GM23338 (cell line): ENCODE data around the gene EXPH5. TPM values are rescaled to one million over a fixed set of nuclear protein-coding genes. Genes with fewer than 3 reads are reported as not detected.

Source experiments
- ATAC-seq: fragments of 200-7000 bp; cut with Tn5 transposase; 3 replicates; pipeline ENCODE4 v1.9.1; 2020
- DNase-seq: peaks from one replicate; pipeline ENCODE4 v3.0.0-alpha.2; 2015; ENCODE audit warnings: low spot score
- H2AFZ ChIP-seq: fragments of 200-600 bp; sonication (generic); 2 replicates; pipeline ENCODE4 v1.8.0; 2016; ENCODE audit warnings: antibody characterized with exemption, mild to moderate bottlenecking, moderate library complexity
- H3F3A ChIP-seq: fragments of 200-600 bp; sonication (generic); replicated peaks from 2 replicates; pipeline ENCODE4 v1.8.0; 2017; ENCODE audit warnings: antibody characterized with exemption, mixed run types, low read depth
- H3K27ac ChIP-seq: fragments of 200-600 bp; sonication (generic); 2 replicates; pipeline ENCODE4 v1.6.1; 2016; ENCODE audit warnings: low read depth
- H3K27me3 ChIP-seq: fragments of 200-600 bp; sonication (generic); 2 replicates; pipeline ENCODE4 v1.8.0; 2016; ENCODE audit warnings: mild to moderate bottlenecking, mixed run types, moderate library complexity; ENCODE audit not compliant: insufficient read depth
- H3K36me3 ChIP-seq: fragments of 200-600 bp; sonication (generic); 2 replicates; pipeline ENCODE4 v1.8.0; 2016; ENCODE audit warnings: mild to moderate bottlenecking; ENCODE audit not compliant: insufficient read depth
- H3K4me1 ChIP-seq: fragments of 200-600 bp; sonication (generic); 2 replicates; pipeline ENCODE4 v1.8.0; 2016; ENCODE audit warnings: mild to moderate bottlenecking, moderate library complexity; ENCODE audit not compliant: insufficient read depth
- H3K4me2 ChIP-seq: fragments of 200-600 bp; sonication (generic); 2 replicates; pipeline ENCODE4 v1.7.1; 2017; ENCODE audit warnings: mixed run types
- H3K4me3 ChIP-seq: fragments of 200-600 bp; sonication (generic); 2 replicates; pipeline ENCODE4 v1.6.1; 2016; ENCODE audit warnings: mixed run types
- H3K79me2 ChIP-seq: fragments of 200-600 bp; sonication (generic); replicated peaks from 2 replicates; pipeline ENCODE4 v1.8.0; 2017; ENCODE audit warnings: mild to moderate bottlenecking; ENCODE audit not compliant: insufficient read depth
- H3K9me2 ChIP-seq: fragments of 200-600 bp; sonication (generic); 2 replicates; pipeline ENCODE4 v1.8.0; 2017; ENCODE audit not compliant: insufficient read depth
- H4K20me1 ChIP-seq: fragments of 200-600 bp; sonication (generic); replicated peaks from 2 replicates; pipeline ENCODE4 v1.8.0; 2017; ENCODE audit warnings: mild to moderate bottlenecking; ENCODE audit not compliant: insufficient read depth
- H3K27ac Mint-ChIP-seq: 2 replicates; pipeline ENCODE4 v1.8.0; 2020; ENCODE audit warnings: inconsistent platforms, mild to moderate bottlenecking, moderate library complexity, mixed read lengths
- H3K27me3 Mint-ChIP-seq: 3 replicates; pipeline ENCODE4 v1.8.0; 2022; ENCODE audit warnings: low read depth, mild to moderate bottlenecking, moderate library complexity, mixed read lengths, inconsistent platforms; ENCODE audit not compliant: insufficient read depth, poor library complexity
- H3K36me3 Mint-ChIP-seq: 3 replicates; pipeline ENCODE4 v1.8.0; 2021; ENCODE audit warnings: low read depth, mild to moderate bottlenecking, inconsistent platforms, moderate library complexity, mixed read lengths
- H3K4me1 Mint-ChIP-seq: 3 replicates; pipeline ENCODE4 v1.8.0; 2020; ENCODE audit warnings: mild to moderate bottlenecking, inconsistent platforms, mixed read lengths
- H3K4me3 Mint-ChIP-seq: 3 replicates; pipeline ENCODE4 v1.8.0; 2021; ENCODE audit warnings: moderate library complexity, mild to moderate bottlenecking, inconsistent platforms, mixed read lengths
- H3K9me3 Mint-ChIP-seq: 3 replicates; pipeline ENCODE4 v1.8.0; 2020; ENCODE audit warnings: moderate library complexity, mild to moderate bottlenecking, inconsistent platforms, mixed read lengths
- CREB1 ChIP-seq: fragments of 250-450 bp; sonication (Bioruptor Pico); IDR thresholded peaks from 2 replicates; pipeline ENCODE4 v1.5.0; 2020; ENCODE audit warnings: low read depth, mild to moderate bottlenecking, moderate library complexity
- EZH2phosphoT487 ChIP-seq: fragments of 200-600 bp; sonication (generic); IDR thresholded peaks from one replicate; pipeline ENCODE4 v1.8.1; 2018; ENCODE audit warnings: antibody characterized with exemption; ENCODE audit not compliant: unreplicated experiment
- JUNB ChIP-seq: IDR thresholded peaks from one replicate; pipeline ENCODE4 v1.6.1; 2016; ENCODE audit warnings: antibody characterized with exemption; ENCODE audit not compliant: unreplicated experiment
- POLR2AphosphoS5 ChIP-seq: IDR thresholded peaks from 2 replicates; pipeline ENCODE4 v1.6.1; 2016; ENCODE audit warnings: antibody characterized with exemption, low read depth
- ZNF114 ChIP-seq: fragments of 250-450 bp; sonication (Bioruptor Pico); IDR thresholded peaks from 2 replicates; pipeline ENCODE4 v1.5.0; 2020; ENCODE audit warnings: mild to moderate bottlenecking, moderate library complexity
- ZNF462 ChIP-seq: fragments of 250-450 bp; sonication (Bioruptor Pico); IDR thresholded peaks from 2 replicates; pipeline ENCODE4 v1.5.0; 2020; ENCODE audit warnings: mild to moderate bottlenecking, moderate library complexity
- polyA plus RNA-seq: library from polyadenylated mRNA; unstranded; fragments of >200 nt; fragmentation: Nextera tagmentation; extraction: Ambion mirVana; gene quantifications from 2 replicates; pipeline ENCODE4 v1.2.1, GENCODE V29; 2016
- total RNA-seq: library from RNA; depleted of rRNA; stranded (reverse); fragments of >200 nt; shearing (Covaris generic); gene quantifications from 2 replicates; pipeline ENCODE4 v1.2.3, GENCODE V29; 2014

The EXPH5 gene
- total and polyA plus RNA-seq, 2 experiments from 2014 or later = 3.6 to 12.6 TPM

- no peak for TF ChIP-seq ZNF462
- TF ChIP-seq POLR2AphosphoS5 = no peak
- no peak for TF ChIP-seq ZNF114
- TF ChIP-seq EZH2phosphoT487 = no peak
- TF ChIP-seq CREB1 (CRISPR knock-in tag) = no peak
- no peak for TF ChIP-seq JUNB
Measured at GRCh38 chr11:108616549-108616948, 23.0 kb upstream of the EXPH5 start (continued).

DNA sequence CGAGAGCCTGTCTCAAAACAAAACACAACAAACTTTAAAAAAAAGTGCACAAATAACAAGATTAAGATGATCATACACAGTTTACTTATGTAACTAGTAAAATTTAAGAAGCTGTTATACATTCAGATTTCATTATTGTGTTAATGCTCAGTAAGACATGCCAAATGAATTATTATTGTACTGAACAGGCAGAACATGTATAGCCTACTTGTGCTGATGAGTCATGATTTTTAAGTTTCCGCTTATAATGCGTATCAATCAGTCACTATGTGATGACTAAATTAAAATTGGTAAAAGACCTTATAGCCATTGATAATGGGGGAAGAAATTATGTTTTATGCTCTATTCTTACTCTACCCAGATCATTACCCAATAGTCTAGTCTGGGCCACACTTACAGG, 20.5 kb upstream of the EXPH5 start:
- H3K9me3 Mint-ChIP-seq = no peaks in the 10 kb centered on the region
- ATAC-seq = no peak
- no peak for DNase-seq
- no peaks in the 10 kb centered on the region for H3K4me1 Mint-ChIP-seq
- H3K36me3 ChIP-seq = no peaks in the 10 kb centered on the region
- no peak overlapping the region for H2AFZ ChIP-seq
- no peaks in the 10 kb centered on the region for H3F3A ChIP-seq
- H3K27me3 Mint-ChIP-seq = peaks cover 5% of the 10 kb centered on the region
- H3K79me2 ChIP-seq = no peaks in the 10 kb centered on the region
- H3K27me3 ChIP-seq = no peaks in the 10 kb centered on the region
- H3K27ac ChIP-seq = no peak overlapping the region
- no peaks in the 10 kb centered on the region for H3K9me2 ChIP-seq
- H3K4me3 ChIP-seq = no peak overlapping the region
- no peak overlapping the region for H3K27ac Mint-ChIP-seq
- H3K4me3 Mint-ChIP-seq = no peak overlapping the region
- TF ChIP-seq ZNF462 = no peak
- TF ChIP-seq JUNB = no peak
- no peak for TF ChIP-seq ZNF114
- H3K4me2 ChIP-seq = no peak overlapping the region
- no peaks in the 10 kb centered on the region for H4K20me1 ChIP-seq
- H3K4me1 ChIP-seq = peaks cover 1% of the 10 kb centered on the region; the same call in 1 of the 2 replicates
- H3K36me3 Mint-ChIP-seq = no peaks in the 10 kb centered on the region
